Stomach (tissue), 9 donors: ENCODE results near the gene DIAPH2. TPM values are rescaled to one million over a fixed set of nuclear protein-coding genes. Genes with fewer than 3 reads are reported as not detected.

ENCODE experiments used
- DNase-seq, 2 donors: peaks; one replicate each; pipeline versions ENCODE4 v3.0.0 to v3.0.0-alpha.2; 2013 to 2019
- H3K27ac ChIP-seq, 5 donors: fragments of 200-600 bp in 4 of 5; sonication (generic) in 4 of 5; one replicate each; pipeline ENCODE4 v1.5.1; 2013 to 2019; ENCODE audit warnings: mild to moderate bottlenecking in 1 of 5, moderate library complexity in 1 of 5
- H3K27me3 ChIP-seq, 3 donors: fragments of 200-600 bp; sonication (generic); one replicate each; pipeline ENCODE4 v1.5.1; 2017 to 2019; ENCODE audit warnings: mixed run types in 1 of 3
- H3K36me3 ChIP-seq, 4 donors: fragments of 200-600 bp; sonication (generic); 1 replicate in 3 of 4; 2 replicates in 1 of 4; pipeline ENCODE4 v1.5.1; 2016 to 2019
- H3K4me1 ChIP-seq, 4 donors: fragments of 200-600 bp; sonication (generic); one replicate each; pipeline ENCODE4 v1.5.1; 2016 to 2019
- H3K4me3 ChIP-seq, 4 donors: fragments of 200-600 bp; sonication (generic) in 3 of 4; one replicate each; pipeline ENCODE4 v1.5.1; 2016 to 2019; ENCODE audit warnings: mild to moderate bottlenecking in 1 of 4
- H3K9me3 ChIP-seq, 4 donors: fragments of 200-600 bp; sonication (generic); one replicate each; pipeline ENCODE4 v1.5.1; 2016 to 2019
- CTCF ChIP-seq, 7 experiments: fragments of 450-650 bp in 4 of 7; fragments of 200-600 bp in 3 of 7; sonication (generic) in 3 of 7; IDR thresholded peaks; one replicate each; pipeline ENCODE4 v1.5.1; 2016 to 2019; ENCODE audit warnings: antibody characterized with exemption in 7 of 7, control low read depth in 2 of 7, mild to moderate bottlenecking in 1 of 7
- EP300 ChIP-seq: sonication (generic); formaldehyde crosslinking; IDR thresholded peaks from one replicate; pipeline ENCODE4 v1.6.1; 2017; ENCODE audit warnings: antibody characterized with exemption
- POLR2A ChIP-seq, 4 donors: fragments of 450-650 bp; IDR thresholded peaks; one replicate each; pipeline ENCODE4 v1.6.1; 2016; ENCODE audit warnings: antibody characterized with exemption in 4 of 4, control low read depth in 2 of 4, mild to moderate bottlenecking in 1 of 4, moderate library complexity in 1 of 4
- POLR2AphosphoS5 ChIP-seq, 3 donors: sonication (generic); formaldehyde crosslinking; IDR thresholded peaks; one replicate each; pipeline ENCODE4 v1.6.1; 2016; ENCODE audit warnings: antibody characterized with exemption in 3 of 3
- WGBS, 5 donors: extraction: QIAGEN DNeasy Blood & Tissue Kit in 3 of 5; methylation state at CpG; one replicate each; pipeline versions ENCODE4 v1.1.5 to v1.1.7; 2013 to 2018; 5-methylcytosine and 5-hydroxymethylcytosine counted together
- intact Hi-C: fragments of 100-400 bp; cut with DNase I; formaldehyde crosslinking; loops from one replicate; pipeline ENCODE4 v1.15.1; 2023; ENCODE audit warnings: low total_unique reads
- polyA plus RNA-seq, 3 donors: library from polyadenylated mRNA; stranded (reverse); fragments of 200-250 nt; gene quantifications; one replicate each; pipeline ENCODE4 v1.2.3, GENCODE V29; 2013
- total RNA-seq, 5 donors: library from RNA; depleted of rRNA; stranded (reverse); fragments of >200 nt; gene quantifications; one replicate each; pipeline versions ENCODE4 v1.1.0 to v1.2.3, GENCODE V29; 2014 to 2016
- donor health status: healthy with polysubstance abuse.
- donor health status: Bipolar disorder and iron deficiency.
- donor health status: healthy.

Gene DIAPH2
- total and polyA plus RNA-seq, 8 donors = 5.2 to 52.5 (median 27.3) TPM

GRCh38 chrX:97628807-97629596, 944.4 kb downstream of the DIAPH2 start:
- TF ChIP-seq POLR2AphosphoS5 (IDR thresholded peaks at IDR 0.05) (no peak), EP300 (no peak), POLR2A (IDR thresholded peaks at IDR 0.05) (no peak), CTCF (IDR thresholded peaks at IDR 0.05) (no peak)
- WGBS, 5 donors = 56 to 75% (median 68%) methylated on average over 6 of the region's 6 CpGs

GRCh38 chrX:97629597-97629985, 944.9 kb downstream of the DIAPH2 start:
- Histone ChIP-seq H3K4me3 (no peak overlapping the region), H3K4me1 (no peaks in the 10 kb centered on the region), H3K27ac (no peak overlapping the region), H3K27me3 (no peaks in the 10 kb centered on the region), H3K36me3 (no peaks in the 10 kb centered on the region), H3K9me3 (no peaks in the 10 kb centered on the region)
- intact Hi-C loops = no loop called here
- DNase-seq = no peak
- TF ChIP-seq CTCF (IDR thresholded peaks at IDR 0.05) (no peak), POLR2AphosphoS5 (IDR thresholded peaks at IDR 0.05) (no peak), EP300 (no peak), POLR2A (IDR thresholded peaks at IDR 0.05) (no peak)

More at GRCh38 chrX:97628807-97629596, 944.4 kb downstream of the DIAPH2 start:
- Histone ChIP-seq H3K27me3 (no peaks in the 10 kb centered on the region), H3K27ac (no peak overlapping the region), H3K36me3 (no peaks in the 10 kb centered on the region), H3K4me1 (no peaks in the 10 kb centered on the region), H3K4me3 (no peak overlapping the region), H3K9me3 (no peaks in the 10 kb centered on the region)
- no peak for DNase-seq
- intact Hi-C loops = no loop called here

GRCh38 chrX:97633798-97634197, 949.2 kb downstream of the DIAPH2 start:
- no peak for TF ChIP-seq CTCF (IDR thresholded peaks at IDR 0.05)
- TF ChIP-seq POLR2AphosphoS5 (IDR thresholded peaks at IDR 0.05) = no peak
- no peak for TF ChIP-seq EP300
- TF ChIP-seq POLR2A (IDR thresholded peaks at IDR 0.05) = no peak
- Histone ChIP-seq H3K9me3 (no peaks in the 10 kb centered on the region), H3K36me3 (no peaks in the 10 kb centered on the region), H3K27ac (no peak overlapping the region), H3K4me3 (no peak overlapping the region), H3K4me1 (no peaks in the 10 kb centered on the region), H3K27me3 (peaks cover 0 to 3% (median 0%) of the 10 kb centered on the region in 3 donors)
- WGBS, 5 donors = 55 to 68% (median 63%) methylated on average over 4 of the region's 4 CpGs
- DNase-seq = no peak
- intact Hi-C loops = no loop called here

- Histone ChIP-seq H3K9me3 (no peaks in the 10 kb centered on the region), H3K4me3 (no peak overlapping the region), H3K36me3 (no peaks in the 10 kb centered on the region), H3K4me1 (no peaks in the 10 kb centered on the region), H3K27me3 (peaks cover 0 to 3% (median 0%) of the 10 kb centered on the region in 3 donors), H3K27ac (no peak overlapping the region)
- intact Hi-C loops = no loop called here
- TF ChIP-seq POLR2A (IDR thresholded peaks at IDR 0.05) = no peak
- no peak for TF ChIP-seq CTCF (IDR thresholded peaks at IDR 0.05)
- no peak for TF ChIP-seq POLR2AphosphoS5 (IDR thresholded peaks at IDR 0.05)
- TF ChIP-seq EP300 = no peak
- DNase-seq = no peak
- 79 to 88% (median 80%) methylated on average over 5 of the region's 5 CpGs for WGBS, 5 donors
Observed at GRCh38 chrX:97636473-97637140, 952.0 kb downstream of the DIAPH2 start.
